Hepatocyte (in vitro differentiated cells): ENCODE results near the gene MAP3K2.

Experiments used
- EZH2 ChIP-seq: fragments of 200-600 bp; sonication (generic); IDR thresholded peaks from 2 replicates; pipeline ENCODE4 v1.6.1; 2016; ENCODE audit warnings: antibody characterized with exemption, mild to moderate bottlenecking, borderline replicate concordance
- EZH2phosphoT487 ChIP-seq: fragments of 200-600 bp; sonication (generic); IDR thresholded peaks from one replicate; pipeline ENCODE4 v1.6.1; 2018; ENCODE audit warnings: antibody characterized with exemption, mild to moderate bottlenecking, low read depth, moderate library complexity; ENCODE audit not compliant: unreplicated experiment, severe bottlenecking
- TF ChIP-seq, protein P1 (sequence below): fragments of 200-600 bp; sonication (generic); IDR thresholded peaks from 2 replicates; pipeline ENCODE4 v1.5.1; 2016; ENCODE audit warnings: antibody characterized with exemption, mild to moderate bottlenecking; ENCODE audit not compliant: poor library complexity

GRCh38 chr2:127320586-127321275 lies 67.0 kb downstream of the MAP3K2 start:
- TF ChIP-seq, protein P1, sequence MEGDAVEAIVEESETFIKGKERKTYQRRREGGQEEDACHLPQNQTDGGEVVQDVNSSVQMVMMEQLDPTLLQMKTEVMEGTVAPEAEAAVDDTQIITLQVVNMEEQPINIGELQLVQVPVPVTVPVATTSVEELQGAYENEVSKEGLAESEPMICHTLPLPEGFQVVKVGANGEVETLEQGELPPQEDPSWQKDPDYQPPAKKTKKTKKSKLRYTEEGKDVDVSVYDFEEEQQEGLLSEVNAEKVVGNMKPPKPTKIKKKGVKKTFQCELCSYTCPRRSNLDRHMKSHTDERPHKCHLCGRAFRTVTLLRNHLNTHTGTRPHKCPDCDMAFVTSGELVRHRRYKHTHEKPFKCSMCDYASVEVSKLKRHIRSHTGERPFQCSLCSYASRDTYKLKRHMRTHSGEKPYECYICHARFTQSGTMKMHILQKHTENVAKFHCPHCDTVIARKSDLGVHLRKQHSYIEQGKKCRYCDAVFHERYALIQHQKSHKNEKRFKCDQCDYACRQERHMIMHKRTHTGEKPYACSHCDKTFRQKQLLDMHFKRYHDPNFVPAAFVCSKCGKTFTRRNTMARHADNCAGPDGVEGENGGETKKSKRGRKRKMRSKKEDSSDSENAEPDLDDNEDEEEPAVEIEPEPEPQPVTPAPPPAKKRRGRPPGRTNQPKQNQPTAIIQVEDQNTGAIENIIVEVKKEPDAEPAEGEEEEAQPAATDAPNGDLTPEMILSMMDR: no peak
- no peak for TF ChIP-seq EZH2phosphoT487
- no peak for TF ChIP-seq EZH2
